ENCODE measurements around the gene MRGPRD. TPM values are rescaled to one million over a fixed set of nuclear protein-coding genes. Genes with fewer than 3 reads are reported as not detected.
A peak's percentile ranks its signal among the peaks of the same experiment; 100 is the strongest.
"Not testable (repeated sequence)": the region's sequence is repeated elsewhere in the genome, so short reads cannot be mapped to it uniquely, and the experiment has no call there.

MRGPRD gene
- total RNA-seq, 2 donors from 2014 or later, result not detected

DNA sequence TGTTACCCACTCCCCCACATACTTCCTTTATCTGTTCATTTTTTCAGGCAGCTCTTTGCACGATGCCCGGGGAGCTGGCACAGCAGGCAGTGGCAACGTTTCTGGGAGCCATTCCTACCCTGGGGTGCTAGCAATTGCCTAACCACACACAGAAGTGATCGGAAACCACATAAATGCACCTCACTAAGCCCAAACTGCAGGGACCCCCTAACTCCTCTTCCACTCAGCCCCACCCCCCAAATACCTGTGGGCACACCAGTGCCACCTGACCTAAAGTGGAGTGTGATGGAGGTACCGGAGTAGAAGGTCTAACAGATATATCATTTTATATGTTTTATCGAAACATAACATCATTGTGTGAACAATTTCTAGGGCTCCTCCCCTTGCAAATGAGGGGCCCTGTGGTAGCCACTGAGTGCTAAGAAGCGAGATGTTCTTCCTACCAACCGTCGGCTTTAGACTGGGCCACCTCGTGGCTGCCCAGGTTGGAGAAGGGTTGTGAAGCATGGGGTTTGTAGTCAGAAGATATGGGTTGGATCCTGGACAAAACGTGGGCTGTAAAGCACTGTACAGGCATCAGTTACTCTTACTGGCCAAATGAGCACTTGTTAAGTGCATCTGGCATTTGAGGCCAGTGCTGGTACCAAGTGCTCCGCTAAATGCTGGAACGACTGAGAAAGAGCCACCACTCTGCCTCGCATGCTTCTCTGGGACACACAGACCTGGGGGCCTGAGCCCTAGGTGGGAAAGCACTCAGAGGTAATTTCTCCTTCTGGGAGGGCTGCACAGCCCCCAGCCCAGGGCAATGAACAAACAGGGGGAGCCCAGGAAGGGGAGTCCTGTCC is 2.8 kb downstream of the MRGPRD start:
- no peak for DNase-seq
- intact Hi-C loops (cut with DNase I, micrococcal nuclease), result no loop called here
- no peak for ATAC-seq

DNA sequence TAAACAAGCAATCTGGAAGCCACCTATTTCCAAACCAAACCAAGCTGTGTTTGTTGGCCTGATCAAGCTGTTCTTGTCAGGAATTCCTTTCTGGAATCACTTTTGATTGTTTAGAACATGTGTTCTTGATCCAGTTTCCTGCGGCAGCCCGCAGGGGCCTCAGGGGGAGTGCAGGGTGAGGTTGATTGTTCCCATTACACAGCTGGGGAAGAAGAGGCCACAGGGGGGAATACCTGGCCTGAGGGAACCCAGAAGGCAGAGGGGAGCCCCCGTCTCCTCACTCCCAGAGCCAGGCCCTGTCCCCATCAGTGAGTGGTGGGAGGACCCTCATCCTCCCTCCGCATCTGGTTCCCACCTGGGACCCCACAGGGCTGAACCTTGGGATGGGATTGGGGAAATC is 4.2 kb downstream of the MRGPRD start:
- no peak for DNase-seq
- no peak for ATAC-seq
- intact Hi-C loops (cut with DNase I, micrococcal nuclease), result no loop called here

DNA sequence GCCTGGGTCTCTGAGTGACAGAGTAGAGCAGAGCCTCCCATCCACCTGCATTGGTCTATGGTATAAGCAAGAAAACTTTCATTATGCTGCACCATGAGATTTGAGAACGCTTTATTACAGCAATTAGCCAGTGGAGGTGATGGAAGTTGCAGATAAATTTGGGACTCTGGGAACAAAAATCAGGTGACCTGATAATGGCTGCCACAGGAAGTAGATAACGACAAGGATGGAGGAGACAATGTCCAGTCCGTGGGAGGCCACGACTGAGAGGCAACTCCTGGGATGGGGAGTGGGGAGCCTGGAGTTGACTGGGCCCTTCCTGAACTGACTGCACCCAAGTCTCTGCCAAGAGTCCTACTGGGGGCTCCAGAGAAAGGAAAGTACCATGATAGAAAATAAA is 4.7 kb downstream of the MRGPRD start:
- ATAC-seq (no peak), DNase-seq (no peak)
- intact Hi-C loops (cut with DNase I, micrococcal nuclease), result no loop called here

DNA sequence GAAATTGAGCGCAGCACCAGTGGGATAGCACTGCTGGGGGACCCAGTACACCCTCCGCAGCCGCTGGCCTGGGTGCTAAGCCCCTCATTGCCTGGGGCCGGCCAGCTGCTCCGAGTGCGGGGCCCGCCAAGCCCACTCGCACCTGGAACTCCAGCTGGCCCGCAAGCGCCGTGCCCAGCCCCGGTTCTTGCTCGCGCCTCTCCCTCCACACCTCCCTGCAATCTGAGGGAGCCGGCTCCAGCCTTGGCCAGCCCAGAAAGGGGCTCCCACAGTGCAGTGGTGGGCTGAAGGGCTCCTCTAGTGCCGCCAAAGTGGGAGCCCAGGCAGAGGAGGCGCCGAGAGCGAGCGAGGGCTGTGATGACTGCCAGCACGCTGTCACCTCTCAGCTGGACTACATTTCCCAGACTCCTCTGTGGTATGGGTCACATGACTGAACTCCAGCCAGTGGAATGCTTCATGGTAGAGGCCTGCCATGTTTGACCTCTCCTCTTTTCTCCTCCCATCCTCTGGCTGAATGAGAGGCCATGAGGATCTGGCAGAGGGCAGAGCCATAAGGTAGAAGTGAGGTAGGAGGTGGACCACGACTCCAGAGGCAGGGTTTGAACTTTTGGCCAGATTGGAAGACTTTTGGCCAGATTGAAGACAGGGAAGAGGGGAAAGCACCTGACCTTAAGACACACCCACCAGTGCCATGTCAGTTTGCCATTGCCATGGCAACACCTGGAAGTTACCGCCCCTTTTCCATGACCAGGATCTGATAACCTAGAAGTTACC is 6.2 kb downstream of the MRGPRD start:
- intact Hi-C loops (cut with DNase I, micrococcal nuclease), result no loop called here
- no peak for DNase-seq

DNA sequence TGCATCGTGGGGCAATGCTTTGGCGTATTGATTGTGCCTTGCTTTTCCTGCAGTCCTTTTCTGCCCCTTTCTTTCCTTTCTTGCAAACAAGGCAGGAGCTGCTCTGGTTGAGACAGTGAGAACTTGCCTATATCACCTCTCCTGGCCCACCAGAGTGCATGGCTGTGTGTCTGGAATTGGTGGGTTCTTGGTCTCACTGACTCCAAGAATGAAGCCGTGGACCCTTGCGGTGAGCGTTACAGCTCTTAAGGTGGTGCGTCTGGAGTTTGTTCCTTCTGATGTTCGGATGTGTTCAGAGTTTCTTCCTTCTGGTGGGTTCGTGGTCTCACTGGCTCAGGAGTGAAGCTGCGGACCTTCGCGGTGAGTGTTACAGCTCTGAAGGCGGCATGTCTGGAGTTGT is 7.1 kb downstream of the MRGPRD start:
- DNase-seq; ATAC-seq; intact Hi-C loops (cut with DNase I, micrococcal nuclease): not testable (repeated sequence)

More for the DNA sequence above, 6.2 kb downstream of the MRGPRD start:
- ATAC-seq, result peak; percentile 57

DNA sequence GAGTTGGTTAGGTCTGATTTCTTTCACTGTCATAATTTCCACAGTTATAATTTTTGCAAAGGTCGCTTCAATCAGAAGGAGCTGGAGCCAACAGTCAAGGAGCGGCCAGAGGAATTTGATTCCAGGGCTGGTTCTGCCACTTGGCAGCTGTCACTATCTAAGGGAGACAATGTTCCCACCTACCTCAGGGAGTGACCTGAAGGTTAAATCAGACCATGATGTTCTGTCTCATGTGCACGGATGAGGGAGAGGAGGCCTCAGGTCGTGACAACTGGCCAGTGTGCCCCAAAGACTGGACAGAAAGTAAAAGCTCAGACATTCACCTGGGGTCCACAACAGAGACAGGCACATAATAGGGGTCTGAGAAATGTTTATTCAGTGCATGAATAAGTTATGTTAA is 7.6 kb downstream of the MRGPRD start:
- intact Hi-C loops (cut with DNase I, micrococcal nuclease), result no loop called here
- DNase-seq, result no peak
- ATAC-seq, result no peak

DNA sequence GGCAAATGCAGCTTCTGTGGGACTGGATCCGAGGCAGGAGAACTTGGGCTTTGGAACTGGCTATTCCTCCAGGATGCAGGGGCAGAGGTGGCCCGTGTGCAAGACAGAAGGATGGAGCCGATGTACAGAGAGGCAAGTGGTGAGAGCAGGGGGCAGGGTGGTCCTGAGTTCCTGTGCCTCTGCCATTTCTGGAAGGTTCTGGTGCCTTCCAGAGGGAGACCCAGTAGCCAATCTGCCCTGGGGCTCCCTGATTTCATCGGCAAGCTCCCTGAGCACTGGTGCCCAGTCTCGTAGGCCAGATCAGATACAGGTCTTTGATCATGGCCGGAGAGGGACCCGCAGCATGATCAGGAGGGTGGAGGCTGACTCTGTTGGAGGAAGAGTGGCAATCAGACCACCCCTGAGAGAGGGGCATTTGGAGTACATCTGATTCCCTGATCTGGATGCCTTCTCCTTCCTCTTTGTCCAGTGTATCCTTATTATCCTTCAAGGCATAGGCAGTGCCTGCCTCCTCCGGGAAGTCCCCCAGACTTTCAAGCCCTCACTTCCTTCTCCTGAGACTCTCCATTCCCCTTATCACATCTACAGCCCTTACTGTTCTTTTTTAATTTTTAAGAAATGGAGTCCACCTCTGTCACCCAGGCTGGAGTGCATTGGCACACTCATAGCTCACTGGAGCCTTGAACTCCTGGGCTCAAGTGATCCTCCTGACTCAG is 9.7 kb downstream of the MRGPRD start:
- ATAC-seq (no peak), DNase-seq (no peak)
- intact Hi-C loops (cut with DNase I, micrococcal nuclease), result no loop called here

DNA sequence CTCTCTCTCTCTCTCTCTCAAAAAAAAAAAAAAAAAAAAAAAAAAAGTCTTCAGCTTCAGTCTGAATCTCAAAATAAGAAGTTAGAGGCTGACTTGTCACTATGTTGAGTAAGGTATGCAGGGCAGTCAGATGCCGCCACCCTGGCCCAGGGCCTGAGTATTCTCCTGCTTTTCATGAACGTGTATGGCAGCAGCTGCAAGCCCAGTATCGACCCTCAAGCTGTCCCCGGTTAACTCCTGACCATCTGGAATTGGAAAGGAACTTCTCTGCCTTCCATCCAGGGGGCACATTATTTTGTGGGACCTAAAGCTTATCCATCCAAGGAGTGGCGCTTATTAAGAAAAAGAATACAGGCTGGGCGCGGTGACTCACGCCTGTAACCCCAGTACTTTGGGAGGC is 11.4 kb downstream of the MRGPRD start:
- DNase-seq (no peak), ATAC-seq (no peak)
- intact Hi-C loops (cut with DNase I, micrococcal nuclease), result no loop called here

DNA sequence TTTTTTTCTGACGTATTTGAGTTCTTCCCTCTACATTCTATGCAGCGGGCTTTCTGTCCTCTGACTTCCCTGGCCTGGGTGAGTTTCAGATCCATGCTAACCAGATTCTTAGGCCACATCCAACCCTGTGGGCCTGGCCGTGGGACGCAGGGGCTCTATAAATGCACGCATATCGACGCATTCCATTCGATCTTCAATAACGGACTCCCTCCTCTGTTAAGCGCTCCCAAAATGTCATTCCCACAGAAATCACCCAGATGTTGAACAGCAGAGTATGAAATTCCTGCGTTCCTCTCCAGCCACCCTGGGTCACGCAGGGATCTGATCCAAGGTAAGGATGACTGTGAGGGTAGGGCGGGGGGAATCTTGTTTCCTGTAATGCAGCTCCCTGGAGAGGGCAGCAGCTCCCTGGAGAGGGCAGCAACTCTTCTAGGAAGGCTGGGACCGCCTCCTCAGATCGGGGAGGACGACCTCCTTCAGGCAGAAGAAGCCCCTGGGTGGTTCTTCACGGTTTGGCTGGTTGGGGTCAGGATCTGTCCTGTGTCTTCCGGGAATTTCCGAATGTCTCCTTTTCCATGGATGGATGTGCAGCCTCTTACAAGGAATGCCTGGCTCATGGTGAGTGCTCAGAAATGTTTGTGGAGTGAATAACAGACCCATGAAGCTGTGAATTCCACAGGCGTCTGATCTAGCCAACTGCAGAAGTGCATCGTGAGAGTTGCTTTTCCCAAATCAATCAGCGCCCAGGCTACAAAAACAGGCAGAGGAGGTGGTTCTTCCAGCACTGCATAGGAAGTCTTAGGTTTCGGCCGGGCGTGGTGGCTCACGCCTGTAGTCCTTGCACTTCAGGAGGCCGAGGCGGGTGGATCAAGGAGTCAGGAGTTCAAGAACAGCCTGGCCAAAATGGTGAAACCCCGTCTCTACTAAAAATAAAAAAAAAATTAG is 12.2 kb downstream of the MRGPRD start:
- intact Hi-C loops (cut with DNase I, micrococcal nuclease), result no loop called here
- DNase-seq (peak in 1 of 2 donors; percentile 8), ATAC-seq (no peak)

DNA sequence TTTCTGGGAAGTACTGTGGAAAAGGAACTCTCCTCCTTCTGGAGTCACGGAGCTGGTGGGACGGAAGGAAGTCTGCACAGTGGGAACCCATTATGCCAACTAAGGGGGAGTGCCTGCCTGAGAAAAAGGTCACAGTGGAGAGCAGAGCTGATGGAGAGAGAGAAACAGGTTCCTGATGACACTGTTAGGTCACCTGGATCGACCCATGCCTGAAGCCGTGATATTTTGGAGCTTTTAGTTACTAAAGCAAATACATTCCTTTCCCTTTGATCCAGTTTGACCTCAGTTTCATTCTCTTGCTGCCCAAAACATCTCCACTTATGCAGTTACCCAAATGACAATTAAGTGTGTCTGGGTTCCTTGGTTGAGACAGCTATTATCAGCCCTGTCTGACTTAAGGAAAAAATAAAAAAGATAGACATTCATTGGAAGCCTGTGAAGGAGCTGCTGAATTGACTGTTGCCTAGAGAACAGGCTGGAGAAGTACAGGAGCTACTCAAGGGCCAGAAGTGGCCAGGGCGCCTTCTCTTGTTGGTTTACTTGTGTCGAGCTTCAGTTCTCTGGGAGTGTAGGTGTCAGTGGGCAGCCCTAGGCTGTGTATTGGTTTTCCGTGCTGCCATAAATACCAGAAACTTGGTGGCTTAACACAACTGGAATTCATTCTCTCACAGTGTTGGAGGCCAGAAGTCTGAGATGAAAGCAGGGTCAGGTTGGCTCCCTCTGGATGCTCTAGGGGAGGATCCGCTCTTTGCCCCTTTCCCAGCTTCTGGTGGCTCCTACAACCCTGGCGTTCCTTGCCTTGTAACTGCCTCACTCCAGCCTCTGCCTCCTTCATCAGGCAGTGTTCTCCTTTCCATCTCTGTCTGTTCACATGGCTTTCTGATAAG is 13.6 kb downstream of the MRGPRD start:
- DNase-seq (no peak), ATAC-seq (no peak)
- intact Hi-C loops (cut with DNase I, micrococcal nuclease), result no loop called here

DNA sequence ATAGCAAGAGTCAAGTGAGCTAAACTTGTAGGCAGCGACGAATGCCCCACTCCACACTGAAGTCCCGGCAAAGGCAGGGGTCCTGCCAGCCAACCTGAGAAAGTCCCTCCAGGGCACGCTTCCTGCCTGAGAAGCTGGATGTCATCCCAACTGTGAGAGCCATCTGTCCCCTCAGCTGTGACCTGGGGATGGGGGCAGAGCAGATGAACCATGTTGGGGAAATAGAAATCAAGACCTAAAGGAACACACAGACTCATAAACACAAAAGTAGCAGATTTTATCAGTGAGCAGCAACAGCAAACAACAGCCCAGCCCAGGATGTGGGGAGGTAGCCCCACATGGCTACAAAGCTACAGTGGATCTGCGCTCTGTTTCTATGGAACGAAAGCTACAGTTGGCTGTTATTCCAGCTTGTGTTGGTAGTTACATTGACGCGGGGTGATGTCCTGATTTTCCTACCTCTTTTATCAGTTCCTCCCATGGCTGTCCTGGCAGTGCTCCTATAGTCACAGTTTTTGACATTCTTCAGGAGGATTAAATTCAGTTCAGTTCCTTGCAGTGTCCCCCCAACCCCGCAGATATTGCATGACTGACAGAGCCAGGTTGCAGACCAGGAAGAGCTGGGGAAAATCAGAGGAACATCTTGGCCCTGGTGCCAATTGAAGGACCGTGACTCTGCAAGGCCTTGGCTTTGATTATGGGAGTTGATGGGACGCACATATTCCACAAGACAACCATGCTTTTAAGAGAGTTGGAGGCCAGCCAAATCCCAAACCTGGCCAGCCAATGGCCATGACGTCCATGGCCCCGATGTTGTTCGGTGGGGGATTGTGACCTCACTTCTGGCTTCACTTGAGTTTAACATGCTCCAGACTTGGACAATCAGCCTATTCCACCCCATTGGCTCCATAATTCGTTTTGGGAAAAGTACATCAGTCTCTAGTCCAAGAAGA is 14.6 kb downstream of the MRGPRD start:
- no peak for DNase-seq
- intact Hi-C loops (cut with DNase I, micrococcal nuclease), result no loop called here
- ATAC-seq, result no peak

DNA sequence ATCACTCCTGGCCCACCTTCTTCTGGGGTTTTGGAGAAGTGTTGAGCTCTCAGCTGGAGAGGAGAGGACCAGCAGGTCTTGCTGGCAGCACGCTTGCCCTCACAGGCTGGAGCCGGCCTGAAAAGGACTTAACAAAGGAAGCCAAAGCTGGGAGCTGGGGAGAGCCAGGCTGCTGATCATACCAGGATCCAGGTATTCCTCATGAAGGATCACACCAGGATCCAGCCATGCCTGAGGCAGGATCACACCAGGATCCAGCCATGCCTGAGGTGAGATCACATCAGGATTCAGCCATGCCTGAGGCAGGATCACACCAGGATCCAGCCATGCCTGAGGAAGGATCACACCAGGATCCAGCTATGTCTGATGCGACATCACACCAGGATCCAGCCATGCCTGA is 17.0 kb downstream of the MRGPRD start:
- DNase-seq (no peak), ATAC-seq (no peak)
- intact Hi-C loops (cut with DNase I, micrococcal nuclease), result no loop called here

DNA sequence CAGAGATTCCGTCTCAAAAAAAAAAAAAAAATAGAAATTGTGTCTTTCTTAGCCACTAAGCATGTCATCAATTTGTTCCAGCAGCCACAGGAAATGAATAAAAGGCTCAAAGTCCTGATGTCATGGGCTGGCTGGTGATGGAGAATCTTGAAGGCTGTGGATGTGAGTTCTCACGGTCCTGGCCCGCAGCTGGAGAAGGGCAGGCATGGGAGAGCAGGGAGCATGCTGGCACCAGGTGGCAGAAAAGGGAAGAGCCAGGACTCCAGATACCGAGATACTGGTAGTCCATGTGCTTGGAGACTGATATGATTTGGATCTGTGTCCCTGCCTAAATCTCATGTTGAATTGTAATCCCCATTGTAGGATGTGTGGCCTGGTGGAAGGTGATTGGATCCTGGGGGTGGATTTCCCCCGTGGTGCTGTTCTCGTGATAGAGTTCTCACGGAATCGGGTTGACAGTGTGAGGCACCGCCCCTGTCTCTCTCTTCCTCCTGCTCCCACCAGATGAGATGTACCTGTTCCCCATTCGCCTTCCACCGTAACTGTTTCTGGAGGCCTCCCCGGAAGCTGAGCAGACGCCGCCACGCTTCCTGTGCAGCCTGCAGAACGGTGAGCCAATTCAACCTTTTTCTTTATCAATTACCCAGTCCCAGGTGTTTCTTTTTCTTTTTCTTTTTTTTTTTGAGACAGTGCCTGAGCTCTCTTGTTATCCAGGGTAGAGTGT is 18.1 kb downstream of the MRGPRD start:
- intact Hi-C loops (cut with DNase I, micrococcal nuclease), result no loop called here
- DNase-seq, result no peak

DNA sequence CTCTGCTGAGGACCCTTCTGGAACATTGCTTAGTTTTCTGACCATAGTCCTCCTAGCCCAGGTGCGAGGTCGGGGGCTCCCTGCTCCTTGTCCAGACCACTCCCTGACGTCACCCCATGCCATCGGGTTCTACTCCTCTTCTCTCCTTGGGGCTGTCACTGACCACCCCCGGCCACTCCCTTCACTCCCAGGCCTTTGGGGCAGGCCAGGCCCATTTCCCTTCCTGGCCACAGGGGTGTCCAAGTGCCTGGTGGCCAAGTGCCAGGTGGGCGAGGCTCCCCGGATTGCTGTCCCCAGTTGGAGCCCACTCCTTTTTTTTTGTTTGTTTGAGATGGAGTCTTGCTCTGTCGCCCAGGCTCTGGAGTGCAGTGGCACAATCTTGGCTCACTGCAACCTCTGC is 19.5 kb downstream of the MRGPRD start:
- no peak for DNase-seq
- ATAC-seq, result no peak
- intact Hi-C loops (cut with DNase I, micrococcal nuclease), result no loop called here

More for the DNA sequence above, 18.1 kb downstream of the MRGPRD start:
- ATAC-seq, result peak; percentile 51

DNA sequence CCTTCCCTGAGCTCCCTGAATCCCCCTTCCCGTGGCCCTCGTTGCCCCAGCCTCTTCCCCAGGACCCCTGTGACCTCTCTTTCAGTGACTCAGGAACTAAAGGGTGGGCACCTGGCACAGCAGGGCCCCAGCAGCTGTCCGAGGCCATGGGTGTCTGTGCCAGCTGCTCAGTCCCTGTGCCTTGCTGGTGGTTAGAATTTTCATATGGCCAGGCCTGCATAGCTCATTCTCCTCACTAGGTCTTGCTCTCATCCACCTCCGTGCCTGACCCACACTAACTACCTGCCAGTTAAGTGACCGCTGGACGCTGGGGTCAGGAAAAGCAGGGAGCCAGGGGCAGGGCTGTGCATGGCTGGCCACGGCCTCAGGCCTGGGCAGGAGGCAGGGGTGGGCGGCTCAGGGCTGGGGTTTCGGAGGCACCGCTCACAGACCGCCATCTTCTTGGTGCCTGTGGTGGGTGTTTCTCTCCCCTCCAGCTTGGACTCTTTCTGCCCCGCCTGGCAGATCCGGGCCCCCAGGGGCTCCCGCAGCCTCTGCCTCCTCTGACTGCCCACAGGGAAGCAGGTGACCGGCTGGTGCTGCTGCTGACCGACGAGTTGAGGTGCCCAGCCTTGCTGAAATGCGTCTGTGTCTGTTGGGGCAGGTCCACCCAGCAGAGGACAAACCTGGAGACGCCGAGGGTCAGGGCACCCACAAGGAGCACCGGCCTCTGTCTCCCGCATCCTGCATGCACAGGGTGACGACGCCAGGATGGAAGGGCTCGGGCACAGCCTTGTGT is 20.3 kb downstream of the MRGPRD start:
- no peak for DNase-seq
- ATAC-seq, result no peak
- intact Hi-C loops (cut with DNase I, micrococcal nuclease), result no loop called here
